NCI-H82 treated with DMSO at 0.1 percent for 48 hours (cell line): Measurements from ENCODE around the gene ZNF407.

Source experiments
- DNase-seq: peaks from one replicate; lab custom pipeline; 2025; ENCODE audit not compliant: unreplicated experiment; lab: John Stamatoyannopoulos, UW

ZNF407 gene

DNA sequence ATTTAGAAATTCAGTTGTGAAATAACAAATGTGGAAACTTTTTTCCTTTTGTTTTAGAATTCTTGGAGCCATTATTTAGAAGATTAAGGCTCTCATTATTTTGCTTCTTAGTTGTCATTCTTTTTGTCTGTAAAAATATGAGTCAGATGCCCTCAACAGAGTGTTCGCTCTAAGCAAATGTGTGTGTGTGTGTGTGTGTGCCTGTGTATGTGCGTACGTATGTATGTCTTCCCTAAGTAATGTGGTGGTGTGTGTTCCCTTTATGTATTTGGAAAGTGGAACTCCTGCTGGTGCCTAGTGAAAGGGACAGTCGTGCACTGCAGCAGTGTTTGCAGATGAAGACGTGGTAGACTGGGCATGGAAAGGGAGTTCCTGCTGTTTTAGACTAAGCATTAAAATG is 27.5 kb downstream of the ZNF407 start:
- no peak for DNase-seq

- DNase-seq: no peak
These were observed 28.6 kb downstream of the ZNF407 start for GRCh38 chr18:74626049-74626874.

- DNase-seq: no peak
These were observed 33.1 kb downstream of the ZNF407 start for GRCh38 chr18:74630804-74631203.

- DNase-seq: no peak
These were observed 33.5 kb downstream of the ZNF407 start for GRCh38 chr18:74631212-74631611.

GRCh38 chr18:74631623-74632350 is 34.1 kb downstream of the ZNF407 start:
- no peak for DNase-seq

DNA sequence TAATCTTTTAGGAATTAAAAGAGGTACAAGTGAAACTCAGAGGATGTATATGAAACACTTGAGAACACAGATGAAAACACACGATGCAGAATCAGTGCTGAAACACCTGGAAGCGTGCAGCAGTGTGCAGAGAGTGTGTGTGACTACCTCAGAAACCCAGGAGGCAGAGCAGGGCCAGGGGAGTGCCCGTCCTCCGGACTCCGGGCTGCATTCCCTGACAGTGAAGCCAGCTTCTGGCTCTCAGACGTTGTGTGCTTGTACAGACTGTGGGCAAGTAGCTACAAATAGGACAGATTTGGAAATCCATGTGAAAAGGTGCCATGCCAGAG is 34.6 kb downstream of the ZNF407 start:
- DNase-seq: no peak

DNA sequence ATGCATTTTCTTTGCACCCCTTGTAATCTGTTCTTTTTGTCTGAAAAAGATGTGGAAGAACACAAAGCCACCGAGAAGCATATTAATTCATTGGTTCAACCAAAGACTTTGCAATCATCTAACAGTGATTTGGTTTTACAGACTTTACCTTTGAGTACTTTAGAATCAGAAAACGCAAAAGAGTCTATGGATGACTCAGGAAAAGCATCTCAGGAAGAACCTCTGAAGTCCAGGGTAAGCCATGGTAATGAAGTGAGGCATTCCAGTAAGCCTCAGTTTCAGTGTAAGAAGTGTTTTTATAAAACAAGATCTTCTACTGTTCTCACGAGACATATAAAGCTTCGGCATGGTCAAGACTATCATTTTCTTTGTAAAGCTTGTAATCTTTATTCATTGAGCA is 35.2 kb downstream of the ZNF407 start:
- DNase-seq: no peak

DNA sequence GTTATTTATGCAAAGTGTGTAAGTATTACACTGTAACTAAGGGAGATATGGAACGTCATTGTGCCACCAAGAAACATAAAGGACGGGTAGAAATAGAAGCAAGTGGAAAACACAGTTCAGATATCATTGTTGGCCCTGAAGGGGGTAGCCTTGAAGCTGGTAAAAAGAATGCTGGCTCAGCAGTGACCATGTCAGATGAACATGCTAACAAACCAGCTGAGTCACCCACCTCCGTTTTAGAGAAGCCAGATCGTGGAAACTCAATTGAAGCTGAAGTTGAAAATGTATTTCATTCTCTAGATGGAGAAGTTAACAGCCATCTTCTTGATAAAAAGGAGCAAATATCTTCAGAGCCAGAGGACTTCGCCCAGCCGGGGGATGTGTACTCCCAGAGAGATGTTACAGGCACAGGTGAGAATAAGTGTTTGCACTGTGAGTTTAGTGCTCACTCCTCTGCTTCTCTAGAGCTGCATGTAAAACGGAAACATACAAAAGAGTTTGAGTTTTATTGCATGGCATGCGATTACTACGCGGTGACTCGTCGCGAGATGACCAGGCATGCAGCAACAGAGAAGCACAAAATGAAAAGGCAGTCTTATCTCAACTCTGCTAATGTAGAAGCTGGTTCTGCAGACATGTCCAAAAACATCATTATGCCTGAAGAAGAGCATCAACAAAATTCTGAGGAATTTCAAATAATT is 36.1 kb downstream of the ZNF407 start:
- no peak for DNase-seq

DNA sequence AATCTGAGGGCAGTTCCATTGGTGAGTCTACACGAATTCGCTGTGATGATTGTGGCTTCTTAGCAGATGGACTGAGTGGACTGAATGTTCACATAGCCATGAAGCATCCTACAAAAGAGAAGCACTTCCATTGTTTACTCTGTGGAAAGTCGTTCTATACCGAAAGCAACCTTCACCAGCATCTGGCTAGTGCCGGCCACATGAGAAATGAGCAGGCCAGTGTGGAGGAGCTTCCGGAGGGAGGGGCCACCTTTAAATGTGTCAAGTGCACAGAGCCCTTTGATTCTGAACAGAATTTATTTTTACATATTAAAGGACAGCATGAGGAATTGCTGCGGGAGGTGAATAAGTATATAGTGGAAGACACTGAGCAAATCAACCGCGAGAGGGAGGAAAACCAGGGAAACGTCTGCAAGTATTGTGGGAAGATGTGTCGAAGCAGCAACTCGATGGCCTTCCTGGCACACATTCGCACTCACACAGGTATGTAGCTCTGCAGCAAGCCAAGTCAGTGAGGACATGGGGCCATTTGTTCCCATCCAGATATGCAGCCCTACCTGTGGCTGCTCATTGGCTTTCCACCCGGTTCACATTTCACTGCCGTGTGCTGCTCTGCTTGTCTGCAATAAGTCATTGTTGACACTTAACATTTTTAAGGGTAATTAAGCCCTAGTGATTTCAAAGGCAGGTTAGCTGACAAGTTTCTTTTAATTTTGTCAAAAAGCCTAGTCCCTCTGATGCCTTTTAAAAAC is 37.7 kb downstream of the ZNF407 start:
- DNase-seq: no peak

- no peak for DNase-seq
These were observed 39.4 kb downstream of the ZNF407 start for GRCh38 chr18:74637070-74637469.

- no peak for DNase-seq
These were observed 40.5 kb downstream of the ZNF407 start for GRCh38 chr18:74638210-74638609.

- DNase-seq: no peak
These were observed 47.0 kb downstream of the ZNF407 start for GRCh38 chr18:74644713-74645112.

DNA sequence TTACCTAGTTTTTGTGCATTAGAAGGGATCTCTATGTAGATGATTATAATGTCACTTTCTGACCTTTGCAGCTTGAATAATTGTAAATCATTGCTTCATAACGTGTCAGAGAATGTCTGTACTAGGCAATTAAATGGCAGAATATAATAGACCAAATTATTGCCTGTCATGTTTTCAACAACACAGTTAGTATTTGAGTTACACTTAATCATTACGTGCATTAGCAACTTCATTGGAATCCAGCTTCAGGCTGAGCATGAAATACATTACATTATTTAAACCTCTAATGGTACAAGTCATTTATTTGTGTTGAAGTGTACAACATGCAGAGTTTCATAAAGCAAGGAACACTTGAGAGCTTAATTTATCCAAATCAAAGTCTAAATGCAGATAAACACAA is 48.0 kb downstream of the ZNF407 start:
- no peak for DNase-seq

GRCh38 chr18:74651327-74652128 is 53.9 kb downstream of the ZNF407 start:
- no peak for DNase-seq

- DNase-seq: peak; percentile 18
These were observed 54.8 kb downstream of the ZNF407 start for GRCh38 chr18:74652392-74652988.

DNA sequence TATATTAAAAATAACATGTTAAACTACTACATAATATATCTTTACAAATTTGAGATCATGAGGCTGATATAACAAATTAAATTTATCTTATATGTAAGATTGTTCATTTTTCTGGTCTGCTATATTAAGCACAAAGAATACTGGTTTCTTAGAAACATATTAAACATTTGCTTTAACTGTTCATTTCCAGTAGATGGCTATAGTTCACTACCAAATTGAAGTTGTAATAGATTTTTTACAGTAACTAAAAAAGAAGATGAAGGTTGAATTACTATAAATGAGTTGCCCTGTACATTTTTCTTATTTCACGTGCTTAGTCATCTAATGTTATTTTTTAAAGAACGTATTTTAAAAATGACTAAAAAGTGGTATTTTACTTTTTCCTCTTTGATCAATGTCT is 57.0 kb downstream of the ZNF407 start:
- DNase-seq: no peak

GRCh38 chr18:74661008-74661407 is 63.3 kb downstream of the ZNF407 start:
- DNase-seq: no peak

DNA sequence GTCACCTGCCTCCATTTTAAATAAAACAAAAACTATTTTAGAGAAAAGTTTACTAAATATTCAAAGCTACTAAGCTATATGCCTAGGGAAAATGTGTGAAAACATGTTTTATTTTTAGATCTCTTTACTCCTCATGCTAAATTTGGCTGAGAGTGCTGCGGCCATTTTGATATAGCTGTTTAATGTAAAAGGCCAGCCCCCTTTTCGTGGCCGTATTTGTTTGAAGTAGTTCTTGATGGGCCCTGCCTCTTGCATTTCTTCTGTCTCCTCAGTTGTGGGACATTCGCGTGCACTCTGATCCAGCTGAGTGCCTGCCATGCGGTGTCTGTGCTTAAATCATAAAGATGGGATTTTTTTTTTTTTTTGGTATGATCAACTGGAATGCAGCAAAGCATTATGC is 64.0 kb downstream of the ZNF407 start:
- DNase-seq: no peak

GRCh38 chr18:74662622-74663021 is 65.0 kb downstream of the ZNF407 start:
- no peak for DNase-seq

DNA sequence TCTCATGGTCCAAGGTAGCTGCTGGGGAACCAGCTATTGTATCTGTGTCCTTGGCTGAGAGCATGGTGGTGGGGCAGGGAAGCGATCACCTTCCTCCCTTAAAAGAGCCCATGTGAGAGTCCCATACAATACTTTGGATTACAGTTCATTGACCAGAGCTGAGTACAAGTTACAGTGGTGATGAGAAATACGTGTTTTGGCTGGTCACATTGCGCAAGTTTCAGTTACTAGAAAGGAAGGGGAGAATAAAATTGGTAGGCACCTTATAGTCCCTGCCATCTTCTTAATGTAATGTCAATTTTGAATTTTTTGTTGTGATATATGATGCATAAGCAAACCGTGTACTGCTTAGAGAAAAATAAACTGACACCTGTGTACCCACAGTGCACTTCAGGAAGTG is 67.7 kb downstream of the ZNF407 start:
- DNase-seq: no peak
